AG10803 (cell line): Measurements from ENCODE around the gene FBXO2.
A peak's percentile ranks its signal among the peaks of the same experiment; 100 is the strongest.

ENCODE experiments used
- DNase-seq: peaks from one replicate; pipeline ENCODE4 v3.0.0; 2010; ENCODE audit warnings: low read depth
- H3K4me3 ChIP-seq: 2 replicates; pipeline ENCODE4 v1.5.1; 2011; ENCODE audit warnings: mild to moderate bottlenecking, low read length, control low read depth
- CTCF ChIP-seq: conservative IDR thresholded peaks from 2 replicates; pipeline ENCODE4 v1.5.1; 2011; ENCODE audit warnings: mild to moderate bottlenecking, low read length, control low read depth, inconsistent platforms

The FBXO2 gene

GRCh38 chr1:11654137-11654938 lies at the start of gene FBXO2, which contains the start of gene FBXO44:
FBXO2 (minus strand) TSS chr1:11654429; CDS start chr1:11654340, 89 bp downstream.
FBXO44 (plus strand) TSS chr1:11654877; CDS start chr1:11655836, 959 bp downstream.
- DNase-seq = no peak
- H3K4me3 ChIP-seq = peak within 1 kb of the TSS; percentile 67
- no peak for TF ChIP-seq CTCF

GRCh38 chr1:11703357-11704193 lies 49.3 kb upstream of the FBXO2 start:
- no peak for DNase-seq
- H3K4me3 ChIP-seq = no peak overlapping the region
- TF ChIP-seq CTCF = no peak

GRCh38 chr1:11701981-11702803 lies 48.0 kb upstream of the FBXO2 start:
- no peak overlapping the region for H3K4me3 ChIP-seq
- no peak for TF ChIP-seq CTCF
- no peak for DNase-seq

GRCh38 chr1:11701551-11701961 lies 47.3 kb upstream of the FBXO2 start:
- no peak overlapping the region for H3K4me3 ChIP-seq
- no peak for TF ChIP-seq CTCF
- no peak for DNase-seq

- DNase-seq = no peak
- TF ChIP-seq CTCF = no peak
- H3K4me3 ChIP-seq = no peak overlapping the region
Measured at GRCh38 chr1:11700601-11701467, 46.6 kb upstream of the FBXO2 start.

- no peak for TF ChIP-seq CTCF
- H3K4me3 ChIP-seq = no peak overlapping the region
- no peak for DNase-seq
Measured at GRCh38 chr1:11697893-11698210, 43.6 kb upstream of the FBXO2 start.
